NT2/D1 (cell line): ENCODE results near the gene NSDHL.

ENCODE experiments used
- DNase-seq: peaks from one replicate; pipeline ENCODE4 v3.0.0-alpha.2; 2011; ENCODE audit warnings: low read depth, low spot score
- H3K27me3 ChIP-seq: 2 replicates; pipeline ENCODE4 v1.6.0; 2011; ENCODE audit warnings: mild to moderate bottlenecking; ENCODE audit not compliant: insufficient read length, insufficient read depth
- H3K36me3 ChIP-seq: 2 replicates; pipeline ENCODE4 v1.6.1; 2011; ENCODE audit warnings: mild to moderate bottlenecking, low read length, mixed read lengths; ENCODE audit not compliant: insufficient read depth, insufficient read length
- H3K4me1 ChIP-seq: 2 replicates; pipeline ENCODE4 v1.5.1; 2011; ENCODE audit not compliant: insufficient read depth, insufficient read length
- H3K4me3 ChIP-seq: 2 replicates; pipeline ENCODE4 v1.5.1; 2011; ENCODE audit warnings: low read depth; ENCODE audit not compliant: insufficient read length
- H3K9ac ChIP-seq: 2 replicates; pipeline ENCODE4 v1.6.0; 2011; ENCODE audit warnings: low read depth; ENCODE audit not compliant: insufficient read length
- H3K9me3 ChIP-seq: 2 replicates; pipeline ENCODE4 v1.5.1; 2011; ENCODE audit warnings: mild to moderate bottlenecking, low read length; ENCODE audit not compliant: insufficient read depth
- SUZ12 ChIP-seq: IDR thresholded peaks from 2 replicates; pipeline ENCODE4 v1.6.1; 2011; ENCODE audit not compliant: insufficient read length, insufficient read depth; ENCODE audit errors: extremely low read depth
- YY1 ChIP-seq: IDR thresholded peaks from 2 replicates; pipeline ENCODE4 v1.6.1; 2011; ENCODE audit not compliant: insufficient read length, insufficient read depth
- ZNF274 ChIP-seq: IDR thresholded peaks from 2 replicates; pipeline ENCODE4 v1.6.1; 2011; ENCODE audit warnings: mild to moderate bottlenecking, low read depth, low read length

NSDHL gene

GRCh38 chrX:152817078-152817764 lies 13.6 kb upstream of the NSDHL start:
- no peak overlapping the region for H3K9ac ChIP-seq
- TF ChIP-seq SUZ12, result no peak
- TF ChIP-seq YY1, result no peak
- TF ChIP-seq ZNF274, result no peak
- no peak overlapping the region for H3K4me3 ChIP-seq
- DNase-seq, result no peak
- H3K4me1 ChIP-seq, result no peaks in the 10 kb centered on the region
- no peaks in the 10 kb centered on the region for H3K27me3 ChIP-seq
- H3K36me3 ChIP-seq, result no peaks in the 10 kb centered on the region
- no peaks in the 10 kb centered on the region for H3K9me3 ChIP-seq

GRCh38 chrX:152818356-152818755 lies 12.5 kb upstream of the NSDHL start:
- no peak for DNase-seq
- no peak overlapping the region for H3K4me3 ChIP-seq
- no peaks in the 10 kb centered on the region for H3K4me1 ChIP-seq
- TF ChIP-seq YY1 (no peak), ZNF274 (no peak), SUZ12 (no peak)
- H3K9ac ChIP-seq, result no peak overlapping the region
- no peaks in the 10 kb centered on the region for H3K9me3 ChIP-seq
- H3K36me3 ChIP-seq, result no peaks in the 10 kb centered on the region
- H3K27me3 ChIP-seq, result no peaks in the 10 kb centered on the region

- H3K4me3 ChIP-seq, result no peak overlapping the region
- H3K36me3 ChIP-seq, result no peaks in the 10 kb centered on the region
- H3K4me1 ChIP-seq, result no peaks in the 10 kb centered on the region
- no peaks in the 10 kb centered on the region for H3K9me3 ChIP-seq
- H3K27me3 ChIP-seq, result no peaks in the 10 kb centered on the region
- DNase-seq, result no peak
- no peak for TF ChIP-seq SUZ12
- TF ChIP-seq ZNF274, result no peak
- TF ChIP-seq YY1, result no peak
- no peak overlapping the region for H3K9ac ChIP-seq
These were observed 11.6 kb upstream of the NSDHL start for GRCh38 chrX:152819266-152819665.

- H3K9me3 ChIP-seq, result no peaks in the 10 kb centered on the region
- TF ChIP-seq SUZ12 (no peak), YY1 (no peak), ZNF274 (no peak)
- H3K27me3 ChIP-seq, result no peaks in the 10 kb centered on the region
- H3K9ac ChIP-seq, result no peak overlapping the region
- no peak for DNase-seq
- no peaks in the 10 kb centered on the region for H3K36me3 ChIP-seq
- no peak overlapping the region for H3K4me3 ChIP-seq
- H3K4me1 ChIP-seq, result no peaks in the 10 kb centered on the region
These were observed 11.1 kb upstream of the NSDHL start for GRCh38 chrX:152819732-152820131.

- no peaks in the 10 kb centered on the region for H3K9me3 ChIP-seq
- no peak for TF ChIP-seq YY1
- no peak for TF ChIP-seq SUZ12
- H3K9ac ChIP-seq, result no peak overlapping the region
- no peaks in the 10 kb centered on the region for H3K36me3 ChIP-seq
- no peaks in the 10 kb centered on the region for H3K4me1 ChIP-seq
- no peaks in the 10 kb centered on the region for H3K27me3 ChIP-seq
- DNase-seq, result peak; percentile 20
- no peak overlapping the region for H3K4me3 ChIP-seq
These were observed 9.6 kb upstream of the NSDHL start for GRCh38 chrX:152821145-152821765.

- no peak for DNase-seq
- Histone ChIP-seq H3K9me3 (no peaks in the 10 kb centered on the region), H3K4me3 (no peak overlapping the region), H3K9ac (no peak overlapping the region), H3K4me1 (no peaks in the 10 kb centered on the region), H3K36me3 (peaks cover 3% of the 10 kb centered on the region), H3K27me3 (no peaks in the 10 kb centered on the region)
- TF ChIP-seq SUZ12 (no peak), ZNF274 (no peak), YY1 (no peak)
These were observed 8.3 kb upstream of the NSDHL start for GRCh38 chrX:152822383-152823086.

GRCh38 chrX:152823657-152824056 lies 7.2 kb upstream of the NSDHL start:
- TF ChIP-seq YY1, result no peak
- no peak for TF ChIP-seq ZNF274
- TF ChIP-seq SUZ12, result no peak
- DNase-seq, result no peak
- Histone ChIP-seq H3K9ac (no peak overlapping the region), H3K36me3 (peaks cover 9% of the 10 kb centered on the region), H3K27me3 (no peaks in the 10 kb centered on the region), H3K9me3 (no peaks in the 10 kb centered on the region), H3K4me1 (no peaks in the 10 kb centered on the region), H3K4me3 (no peak overlapping the region)
